Lower leg skin (tissue), 4 donors: ENCODE data around the gene MUC4. TPM values are rescaled to one million over a fixed set of nuclear protein-coding genes. Genes with fewer than 3 reads are reported as not detected.
"Not testable (repeated sequence)": the region's sequence is repeated elsewhere in the genome, so short reads cannot be mapped to it uniquely, and the experiment has no call there.

Source experiments
- DNase-seq, 2 donors: peaks; one replicate each; pipeline ENCODE4 v3.0.0-alpha.2; 2019; ENCODE audit warnings: low spot score in 2 of 2
- H3K4me3 ChIP-seq: fragments of 200-600 bp; sonication (generic); 2 replicates; pipeline ENCODE4 v1.5.1; 2017; ENCODE audit warnings: mild to moderate bottlenecking, low read depth; ENCODE audit not compliant: poor library complexity, severe bottlenecking
- POLR2A ChIP-seq, 2 donors: fragments of 450-650 bp; IDR thresholded peaks; one replicate each; pipeline ENCODE4 v1.6.1; 2016 to 2017; ENCODE audit warnings: antibody characterized with exemption in 2 of 2, mild to moderate bottlenecking in 1 of 2, moderate library complexity in 1 of 2
- WGBS, 2 donors: methylation state at CpG; one replicate each; pipeline ENCODE4 v1.1.5; 2018; 5-methylcytosine and 5-hydroxymethylcytosine counted together
- intact Hi-C: fragments of 100-400 bp; cut with DNase I; formaldehyde crosslinking; loops from one replicate; pipeline ENCODE4 v1.15.0; 2023; ENCODE audit warnings: low total_unique reads
- total RNA-seq, 4 donors: library from RNA; depleted of rRNA; stranded (reverse); fragments of >200 nt; gene quantifications; one replicate each; pipeline ENCODE4 v1.1.0, GENCODE V29; 2016
- TF ChIP-seq, protein P1 (sequence below), 3 donors: fragments of 450-650 bp; IDR thresholded peaks; one replicate each; pipeline ENCODE4 v1.5.1; 2016; ENCODE audit warnings: antibody characterized with exemption in 3 of 3, mild to moderate bottlenecking in 3 of 3, moderate library complexity in 2 of 3

Gene MUC4
- total RNA-seq, 4 donors from 2014 or later = not detected

DNA sequence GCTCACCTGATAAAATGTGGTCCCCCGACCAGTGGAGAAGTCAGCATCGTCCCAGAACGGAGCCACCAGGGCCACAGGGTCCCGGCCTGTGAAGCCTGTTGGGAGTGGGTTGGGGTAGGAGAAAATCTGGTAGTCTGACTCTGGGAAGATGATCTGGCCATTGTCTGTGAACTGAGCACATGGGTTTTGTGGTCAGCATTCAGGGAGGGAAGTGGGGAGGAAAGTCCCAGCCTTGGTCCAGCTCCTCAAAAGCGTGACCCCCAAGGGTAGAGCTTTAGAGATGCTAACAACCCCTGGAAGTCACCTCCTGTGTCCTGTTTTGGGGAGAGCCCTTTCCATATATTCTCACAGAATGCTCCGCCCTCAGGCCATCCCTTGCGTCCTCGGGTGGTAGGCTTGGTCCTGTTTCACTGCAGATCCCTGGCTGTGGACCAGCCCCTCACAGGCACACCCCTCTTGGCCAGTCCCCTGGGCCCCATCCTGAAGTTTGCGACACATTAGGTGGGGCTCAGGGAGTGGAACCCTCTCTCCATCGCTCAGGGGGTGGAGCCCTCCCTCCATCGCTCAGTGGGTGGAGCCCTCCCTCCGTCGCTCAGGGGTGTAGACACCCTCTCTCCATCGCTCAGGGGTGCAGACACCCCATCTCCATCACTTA is 40.0 kb downstream of the MUC4 start:
- no peak for DNase-seq
- 82 to 88% methylated on average over 13 to 14 of the region's 14 CpGs for WGBS, 2 donors
- no peak overlapping the region for H3K4me3 ChIP-seq
- intact Hi-C loops = no loop called here
- no peak for TF ChIP-seq POLR2A (IDR thresholded peaks at IDR 0.05)
- TF ChIP-seq, protein P1, sequence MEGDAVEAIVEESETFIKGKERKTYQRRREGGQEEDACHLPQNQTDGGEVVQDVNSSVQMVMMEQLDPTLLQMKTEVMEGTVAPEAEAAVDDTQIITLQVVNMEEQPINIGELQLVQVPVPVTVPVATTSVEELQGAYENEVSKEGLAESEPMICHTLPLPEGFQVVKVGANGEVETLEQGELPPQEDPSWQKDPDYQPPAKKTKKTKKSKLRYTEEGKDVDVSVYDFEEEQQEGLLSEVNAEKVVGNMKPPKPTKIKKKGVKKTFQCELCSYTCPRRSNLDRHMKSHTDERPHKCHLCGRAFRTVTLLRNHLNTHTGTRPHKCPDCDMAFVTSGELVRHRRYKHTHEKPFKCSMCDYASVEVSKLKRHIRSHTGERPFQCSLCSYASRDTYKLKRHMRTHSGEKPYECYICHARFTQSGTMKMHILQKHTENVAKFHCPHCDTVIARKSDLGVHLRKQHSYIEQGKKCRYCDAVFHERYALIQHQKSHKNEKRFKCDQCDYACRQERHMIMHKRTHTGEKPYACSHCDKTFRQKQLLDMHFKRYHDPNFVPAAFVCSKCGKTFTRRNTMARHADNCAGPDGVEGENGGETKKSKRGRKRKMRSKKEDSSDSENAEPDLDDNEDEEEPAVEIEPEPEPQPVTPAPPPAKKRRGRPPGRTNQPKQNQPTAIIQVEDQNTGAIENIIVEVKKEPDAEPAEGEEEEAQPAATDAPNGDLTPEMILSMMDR (IDR thresholded peaks at IDR 0.05) = no peak

DNA sequence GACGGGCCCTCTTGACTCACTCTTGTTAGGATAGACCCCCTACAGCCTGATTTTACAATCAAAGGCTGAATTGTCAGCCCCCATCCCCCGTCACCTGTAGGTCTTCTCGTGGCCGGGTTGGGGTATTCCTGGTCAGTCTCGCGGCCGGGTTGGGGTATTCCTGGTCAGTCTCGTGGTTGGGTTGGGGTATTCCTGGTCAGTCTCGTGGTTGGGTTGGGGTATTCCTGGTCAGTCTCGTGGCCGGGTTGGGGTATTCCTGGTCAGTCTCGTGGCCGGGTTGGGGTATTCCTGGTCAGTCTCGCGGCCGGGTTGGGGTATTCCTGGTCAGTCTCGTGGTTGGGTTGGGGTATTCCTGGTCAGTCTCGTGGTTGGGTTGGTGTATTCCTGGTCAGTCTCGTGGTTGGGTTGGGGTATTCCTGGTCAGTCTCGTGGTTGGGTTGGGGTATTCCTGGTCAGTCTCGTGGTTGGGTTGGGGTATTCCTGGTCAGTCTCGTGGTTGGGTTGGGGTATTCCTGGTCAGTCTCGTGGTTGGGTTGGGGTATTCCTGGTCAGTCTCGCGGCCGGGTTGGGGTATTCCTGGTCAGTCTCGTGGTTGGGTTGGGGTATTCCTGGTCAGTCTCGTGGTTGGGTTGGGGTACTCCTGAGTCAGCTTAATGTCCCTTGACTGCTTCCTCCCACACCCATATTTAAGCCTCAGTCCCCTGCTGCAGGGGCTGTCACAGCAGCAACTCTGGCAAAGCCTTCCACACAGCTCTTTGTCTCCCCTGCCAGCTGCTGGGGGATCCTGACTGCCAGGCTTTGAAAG is 40.7 kb downstream of the MUC4 start:
- 92 to 96% methylated on average over 11 to 14 of the region's 28 CpGs for WGBS, 2 donors
- H3K4me3 ChIP-seq, DNase-seq, intact Hi-C loops: not testable (repeated sequence)

DNA sequence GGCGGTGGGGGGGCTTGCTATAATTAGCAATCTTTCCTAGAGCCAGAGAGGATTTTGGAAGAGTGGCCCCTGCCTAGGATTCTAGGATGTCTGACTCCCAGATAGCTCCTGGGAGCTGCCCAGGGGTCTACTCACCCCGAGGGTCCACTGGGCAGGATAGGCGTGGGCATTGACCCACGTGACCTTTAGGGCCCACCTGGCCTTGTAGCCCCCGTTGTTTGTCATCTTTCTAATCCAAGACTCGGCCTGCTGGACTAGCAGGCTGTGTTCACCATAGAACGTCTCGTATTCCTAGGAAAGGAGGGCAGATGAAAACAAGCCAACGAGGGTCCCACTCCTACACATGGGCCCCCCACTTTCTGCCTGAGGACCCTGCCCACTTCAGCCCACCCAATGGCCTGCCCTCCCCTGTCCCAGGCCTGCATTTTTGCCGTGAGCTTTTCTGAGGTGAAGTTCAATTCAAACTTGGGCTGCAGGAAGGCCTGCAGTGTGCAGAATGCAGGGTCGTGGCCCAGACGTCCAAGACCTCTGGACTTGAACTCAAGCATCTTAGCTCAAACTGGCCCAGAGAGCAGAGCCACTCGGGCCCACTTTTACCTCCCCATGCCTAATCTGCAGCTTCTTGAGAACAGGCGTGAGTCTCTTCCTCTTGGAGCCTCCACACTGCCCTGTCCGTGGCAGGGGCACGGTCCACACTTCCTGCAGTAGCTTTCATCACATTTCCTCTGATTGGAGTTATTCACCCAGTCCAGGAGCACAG is 41.5 kb downstream of the MUC4 start:
- WGBS, 2 donors = 81 to 85% methylated on average over 16 of the region's 16 CpGs
- no peak for DNase-seq
- TF ChIP-seq POLR2A (IDR thresholded peaks at IDR 0.05) = no peak
- TF ChIP-seq, protein P1 (IDR thresholded peaks at IDR 0.05) = no peak
- H3K4me3 ChIP-seq = no peak overlapping the region
- intact Hi-C loops = no loop called here

DNA sequence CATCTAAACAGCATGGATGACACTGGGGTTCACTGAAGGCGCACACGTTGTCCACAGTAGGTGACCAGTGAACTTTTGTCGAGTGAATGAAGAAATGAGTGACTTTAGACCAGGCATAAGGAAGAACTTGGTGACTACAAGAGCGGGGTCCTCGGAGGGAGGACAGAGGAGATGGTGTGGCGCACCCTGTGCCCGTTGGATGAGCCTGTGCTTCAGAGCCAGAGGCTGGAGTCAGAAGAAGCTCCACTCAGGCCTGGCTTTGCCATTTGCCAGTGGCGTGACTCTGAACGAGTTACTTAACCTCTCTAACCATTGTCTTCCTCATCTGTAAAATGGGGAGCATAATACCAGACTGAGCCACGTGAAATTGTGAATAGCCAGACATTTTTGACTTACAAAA is 42.2 kb downstream of the MUC4 start:
- no peak overlapping the region for H3K4me3 ChIP-seq
- 89 to 91% methylated on average over 10 of the region's 10 CpGs for WGBS, 2 donors
- TF ChIP-seq POLR2A (IDR thresholded peaks at IDR 0.05) = no peak
- TF ChIP-seq, protein P1 (IDR thresholded peaks at IDR 0.05) = no peak
- intact Hi-C loops = no loop called here
- DNase-seq = no peak

DNA sequence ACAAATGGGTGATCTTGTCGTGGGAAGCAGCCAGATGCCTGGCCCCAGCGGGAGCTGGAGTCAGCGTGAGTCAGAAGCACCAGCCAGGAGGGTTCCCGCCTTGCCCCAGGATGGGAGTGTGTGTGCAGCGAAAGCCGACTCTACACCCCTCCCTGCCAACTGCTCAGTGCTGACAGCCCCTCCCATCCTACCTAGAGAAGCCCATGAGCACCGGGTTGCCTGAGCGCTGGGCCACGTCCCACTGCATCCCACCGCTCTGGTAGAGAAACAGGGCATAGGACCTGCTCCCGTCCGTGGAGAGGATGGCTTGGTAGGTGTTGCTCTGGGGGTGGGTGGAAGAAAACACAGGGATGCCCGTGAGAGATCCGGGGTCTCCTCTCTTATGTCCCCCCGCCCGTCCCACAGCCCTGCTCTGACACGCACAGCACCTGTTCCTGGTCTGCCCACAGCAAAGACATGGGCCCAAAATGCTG is 42.9 kb downstream of the MUC4 start:
- no peak for DNase-seq
- WGBS, 2 donors = 67 to 73% methylated on average over 17 of the region's 17 CpGs
- TF ChIP-seq, protein P1 (IDR thresholded peaks at IDR 0.05) = no peak
- no peak for TF ChIP-seq POLR2A (IDR thresholded peaks at IDR 0.05)
- no peak overlapping the region for H3K4me3 ChIP-seq
- intact Hi-C loops = no loop called here

DNA sequence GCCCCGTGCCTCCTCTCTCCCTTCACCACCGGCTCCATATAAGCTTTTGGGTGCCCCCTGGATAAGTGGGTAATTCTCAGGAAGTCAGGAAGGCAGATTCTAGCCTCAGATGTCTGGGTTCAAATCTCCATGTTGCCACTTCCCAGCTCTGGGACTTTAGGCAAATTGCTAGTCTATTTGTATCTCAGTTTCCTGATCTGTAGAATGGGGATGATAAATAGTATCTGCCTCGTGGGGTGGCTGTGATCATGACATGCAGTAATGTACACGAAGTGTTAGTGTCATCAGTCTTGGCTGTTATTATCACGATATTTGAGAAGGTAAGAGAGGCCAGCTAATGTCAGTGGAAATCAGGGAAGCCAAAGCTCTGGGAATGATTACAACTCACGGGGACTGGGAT is 43.3 kb downstream of the MUC4 start:
- intact Hi-C loops = no loop called here
- 69 to 72% methylated on average over 6 of the region's 6 CpGs for WGBS, 2 donors

More for the DNA sequence above, 43.3 kb downstream of the MUC4 start:
- no peak overlapping the region for H3K4me3 ChIP-seq
- DNase-seq = no peak
- TF ChIP-seq POLR2A (IDR thresholded peaks at IDR 0.05) = no peak
- TF ChIP-seq, protein P1 (IDR thresholded peaks at IDR 0.05) = no peak
